ENCODE data around the gene SIK2.

Gene SIK2

GRCh38 chr11:111655924-111656323 lies 53.7 kb downstream of the SIK2 start:
- TF ChIP-seq FOXP2 (optimal IDR thresholded peaks at IDR 0.05; ENCODE audit: borderline replicate concordance, extremely low read depth, extremely low read length, insufficient read depth) (no peak), SIN3A (IDR thresholded peaks at IDR 0.05; ENCODE audit: borderline replicate concordance, insufficient read depth, low read length) (no peak), POLR2AphosphoS5 (IDR thresholded peaks at IDR 0.05; ENCODE audit: low read depth, low read length) (no peak), TAF1 (IDR thresholded peaks at IDR 0.05; ENCODE audit: borderline replicate concordance, insufficient read depth, low read length) (no peak), REST (IDR thresholded peaks at IDR 0.05; ENCODE audit: insufficient read depth in 1 of 2, low read depth in 2 of 2, low read length in 2 of 2) (no peak)

- no peak for TF ChIP-seq SIN3A (IDR thresholded peaks at IDR 0.05; ENCODE audit: borderline replicate concordance, insufficient read depth, low read length)
- no peak for TF ChIP-seq TAF1 (IDR thresholded peaks at IDR 0.05; ENCODE audit: borderline replicate concordance, insufficient read depth, low read length)
- TF ChIP-seq POLR2AphosphoS5 (IDR thresholded peaks at IDR 0.05; ENCODE audit: low read depth, low read length): no peak
- TF ChIP-seq REST (IDR thresholded peaks at IDR 0.05; ENCODE audit: insufficient read depth in 1 of 2, low read depth in 2 of 2, low read length in 2 of 2): no peak
- no peak for TF ChIP-seq FOXP2 (optimal IDR thresholded peaks at IDR 0.05; ENCODE audit: borderline replicate concordance, extremely low read depth, extremely low read length, insufficient read depth)
Measured at GRCh38 chr11:111659201-111660115, 57.2 kb downstream of the SIK2 start.

- no peak for TF ChIP-seq REST (IDR thresholded peaks at IDR 0.05; ENCODE audit: insufficient read depth in 1 of 2, low read depth in 2 of 2, low read length in 2 of 2)
- TF ChIP-seq SIN3A (IDR thresholded peaks at IDR 0.05; ENCODE audit: borderline replicate concordance, insufficient read depth, low read length): no peak
- TF ChIP-seq POLR2AphosphoS5 (IDR thresholded peaks at IDR 0.05; ENCODE audit: low read depth, low read length): no peak
- TF ChIP-seq FOXP2 (optimal IDR thresholded peaks at IDR 0.05; ENCODE audit: borderline replicate concordance, extremely low read depth, extremely low read length, insufficient read depth): no peak
- no peak for TF ChIP-seq TAF1 (IDR thresholded peaks at IDR 0.05; ENCODE audit: borderline replicate concordance, insufficient read depth, low read length)
Measured at GRCh38 chr11:111660822-111661221, 58.6 kb downstream of the SIK2 start.

GRCh38 chr11:111663820-111664219 lies 61.6 kb downstream of the SIK2 start:
- no peak for TF ChIP-seq SIN3A (IDR thresholded peaks at IDR 0.05; ENCODE audit: borderline replicate concordance, insufficient read depth, low read length)
- TF ChIP-seq REST (IDR thresholded peaks at IDR 0.05; ENCODE audit: insufficient read depth in 1 of 2, low read depth in 2 of 2, low read length in 2 of 2): peak in 1 of 2 experiments; percentile 39; a peak in 1 of 4 replicates

Data from PFSK-1 (cell line).